HepG2 (cell line): ENCODE measurements around the gene C19orf85. TPM values are rescaled to one million over a fixed set of nuclear protein-coding genes. Genes with fewer than 3 reads are reported as not detected.

Experiments used
- ATF7 ChIP-seq, 2 experiments: fragments of 450-650 bp in 1 of 2; sonication (generic) in 1 of 2; formaldehyde crosslinking in 1 of 2; IDR thresholded peaks; 2 replicates each; pipeline versions ENCODE4 v1.4.0 to v1.6.1; 2016 to 2020; ENCODE audit warnings: antibody characterized with exemption in 1 of 2, mild to moderate bottlenecking in 1 of 2, missing genetic modification reagents in 1 of 2
- GABPA ChIP-seq, 2 experiments: IDR thresholded peaks; 2 replicates each; pipeline ENCODE4 v1.6.1; 2011 to 2016; ENCODE audit warnings: low read depth in 2 of 2, low read length in 1 of 2, missing biosample characterization in 1 of 2, missing genetic modification characterization in 1 of 2
- GTF3A ChIP-seq: sonication (generic); formaldehyde crosslinking; conservative IDR thresholded peaks from 2 replicates; pipeline ENCODE4 v1.4.0; 2020; ENCODE audit warnings: mild to moderate bottlenecking, missing genetic modification reagents
- HNRNPK ChIP-seq: fragments of 200-400 bp; formaldehyde crosslinking; IDR thresholded peaks from 2 replicates; pipeline ENCODE4 v1.6.1; 2018; ENCODE audit warnings: low read length, low read depth, moderate library complexity, mild to moderate bottlenecking; ENCODE audit not compliant: poor library complexity, severe bottlenecking
- HOXA3 ChIP-seq: sonication (generic); formaldehyde crosslinking; IDR thresholded peaks from 2 replicates; pipeline ENCODE4 v1.5.0; 2020; ENCODE audit warnings: missing genetic modification reagents
- ISL2 ChIP-seq: sonication (generic); formaldehyde crosslinking; IDR thresholded peaks from 2 replicates; pipeline ENCODE4 v1.5.0; 2020; ENCODE audit warnings: missing genetic modification reagents
- JUND ChIP-seq: sonication (generic); formaldehyde crosslinking; IDR thresholded peaks from 2 replicates; pipeline ENCODE4 v1.8.0; 2022; ENCODE audit warnings: mild to moderate bottlenecking, missing genetic modification reagents
- KAT2B ChIP-seq: fragments of 150-350 bp; IDR thresholded peaks from 2 replicates; pipeline ENCODE4 v1.6.1; 2014; ENCODE audit warnings: low read depth, low read length, borderline replicate concordance
- KLF9 ChIP-seq: IDR thresholded peaks from 2 replicates; pipeline ENCODE4 v1.6.1; 2016; ENCODE audit warnings: low read depth
- KMT2B ChIP-seq: IDR thresholded peaks from 2 replicates; pipeline ENCODE4 v1.6.1; 2016; ENCODE audit warnings: missing genetic modification reagents, missing compliant biosample characterization
- MTA1 ChIP-seq: sonication (generic); formaldehyde crosslinking; IDR thresholded peaks from 2 replicates; pipeline ENCODE4 v1.4.0; 2020; ENCODE audit warnings: missing genetic modification reagents, mild to moderate bottlenecking, borderline replicate concordance
- NR2F6 ChIP-seq, 2 experiments: IDR thresholded peaks; 2 replicates each; pipeline ENCODE4 v1.6.1; 2016; ENCODE audit warnings: antibody characterized with exemption in 1 of 2, mild to moderate bottlenecking in 1 of 2
- POLR2A ChIP-seq, 2 experiments: IDR thresholded peaks; 2 replicates each; pipeline ENCODE4 v1.6.1; 2011; ENCODE audit warnings: low read depth in 2 of 2, low read length in 2 of 2, mild to moderate bottlenecking in 1 of 2, moderate library complexity in 1 of 2; ENCODE audit not compliant: insufficient read depth in 1 of 2
- POLR2AphosphoS5 ChIP-seq: IDR thresholded peaks from 2 replicates; pipeline ENCODE4 v1.6.1; 2012; ENCODE audit warnings: low read depth, low read length
- RBFOX2 ChIP-seq: fragments of 200-400 bp; formaldehyde crosslinking; IDR thresholded peaks from 2 replicates; pipeline ENCODE4 v1.6.1; 2017; ENCODE audit warnings: low read depth, mild to moderate bottlenecking, low read length
- RBM39 ChIP-seq: fragments of 200-400 bp; formaldehyde crosslinking; IDR thresholded peaks from one replicate; pipeline ENCODE4 v1.6.1; 2018; ENCODE audit warnings: antibody characterized with exemption, mild to moderate bottlenecking, low read depth, low read length; ENCODE audit not compliant: poor library complexity, severe bottlenecking
- TEAD2 ChIP-seq: sonication (generic); formaldehyde crosslinking; IDR thresholded peaks from 2 replicates; pipeline ENCODE4 v1.9.0; 2021; ENCODE audit warnings: missing genetic modification reagents
- ZNF331 ChIP-seq: sonication (generic); formaldehyde crosslinking; IDR thresholded peaks from 2 replicates; pipeline ENCODE4 v1.4.0; 2020; ENCODE audit warnings: missing genetic modification reagents
- polyA plus RNA-seq, 8 experiments: library from polyadenylated mRNA; depleted of rRNA in 3 of 8; stranded (reverse) in 7 of 8; unstranded in 1 of 8; fragments of >200 nt; fragmentation: Illumina TruSeq in 4 of 8; extraction: Trizol in 4 of 8; gene quantifications; 2 replicates each; pipeline versions ENCODE4 v1.2.1 to v1.2.3, GENCODE V29; 2011 to 2016; ENCODE audit warnings: low read depth in 4 of 8, missing spikeins in 1 of 8, mixed read lengths in 1 of 8; ENCODE audit not compliant: insufficient read depth in 1 of 8
- total RNA-seq, 5 experiments: library from RNA; depleted of rRNA; stranded (reverse); fragments of >200 nt; fragmentation: Illumina TruSeq; extraction: Trizol; gene quantifications; 2 replicates each; pipeline ENCODE4 v1.2.3, GENCODE V29; 2016; ENCODE audit warnings: low read depth in 1 of 5
- TF ChIP-seq, protein P1 (sequence below): sonication (generic); formaldehyde crosslinking; IDR thresholded peaks from 2 replicates; pipeline ENCODE4 v1.5.0; 2020; ENCODE audit warnings: missing genetic modification reagents
- TF ChIP-seq, protein P2 (sequence below): IDR thresholded peaks from 2 replicates; pipeline ENCODE4 v1.6.1; 2016; ENCODE audit warnings: missing compliant biosample characterization, missing genetic modification reagents, borderline replicate concordance
- TF ChIP-seq, protein P3 (sequence below): sonication (generic); formaldehyde crosslinking; IDR thresholded peaks from 2 replicates; pipeline ENCODE4 v1.5.0; 2020; ENCODE audit warnings: missing genetic modification reagents
- TF ChIP-seq, protein P4 (sequence below): sonication (generic); formaldehyde crosslinking; IDR thresholded peaks from 2 replicates; pipeline ENCODE4 v1.4.0; 2020; ENCODE audit warnings: missing genetic modification reagents
- TF ChIP-seq, protein P5 (sequence below): sonication (generic); formaldehyde crosslinking; conservative IDR thresholded peaks from 2 replicates; pipeline ENCODE4 v1.4.0; 2020; ENCODE audit warnings: missing genetic modification reagents

The C19orf85 gene
- total and polyA plus RNA-seq, 2 of the 13 experiments (the other 11 are each of a cell fraction or from before 2014, with no cell fraction given): not detected

DNA sequence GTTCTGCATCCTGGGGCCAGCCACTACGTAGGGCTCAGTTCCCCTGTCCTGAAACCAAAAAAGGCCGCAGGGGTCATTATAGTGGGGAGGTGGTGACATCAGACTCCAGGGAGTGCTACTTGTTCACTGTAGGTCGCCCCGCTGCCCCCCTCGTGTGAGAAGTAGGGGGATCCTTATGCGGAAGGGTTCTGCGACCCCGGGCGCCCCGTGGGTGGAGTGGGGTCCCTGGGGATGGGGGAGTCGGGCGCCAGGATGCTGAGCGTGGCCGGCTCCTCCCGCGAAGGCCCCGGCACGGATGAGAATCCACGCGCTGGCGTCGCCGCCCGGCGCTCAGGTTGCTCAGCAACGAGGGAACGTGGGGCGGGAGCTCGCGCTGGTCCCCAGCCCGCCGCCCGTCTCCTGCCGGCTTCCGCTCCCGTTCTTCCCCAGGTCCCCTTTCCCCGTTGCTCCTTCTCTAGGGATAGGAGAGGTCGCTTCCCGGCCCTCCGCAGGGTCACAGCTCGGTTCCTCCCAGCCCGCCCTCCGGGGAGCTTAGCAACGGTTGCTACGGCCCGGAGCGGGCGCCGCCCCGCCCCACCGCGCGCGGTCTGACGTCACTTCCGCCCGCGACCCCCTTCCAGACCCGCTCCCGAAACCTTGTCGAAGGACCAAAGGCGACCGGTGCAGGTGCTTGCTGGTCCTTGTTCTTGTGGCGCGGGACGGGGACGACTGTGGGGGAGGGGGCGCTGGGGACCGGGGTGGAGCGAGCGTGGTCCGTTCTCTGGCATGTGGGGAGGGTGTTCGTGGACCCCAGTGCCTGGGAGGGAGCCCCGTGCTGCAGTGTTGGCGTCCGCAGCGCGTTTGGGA lies 20.3 kb upstream of the C19orf85 start, which contains the start of gene NAT14 (continued):
- peak in 1 of 2 experiments; percentile 57; a peak in 2 of 4 replicates for TF ChIP-seq POLR2A (IDR thresholded peaks at IDR 0.05; ENCODE audit: insufficient read depth in 1 of 2, low read depth in 2 of 2, low read length in 2 of 2)
- TF ChIP-seq ZNF331 (CRISPR knock-in tag): 0 out of 2 replicates have a peak, but pooled peaks have one; percentile 22
- TF ChIP-seq JUND (CRISPR knock-in tag): 0 out of 2 replicates have a peak, but pooled peaks have one; percentile 25
- TF ChIP-seq, protein P1, sequence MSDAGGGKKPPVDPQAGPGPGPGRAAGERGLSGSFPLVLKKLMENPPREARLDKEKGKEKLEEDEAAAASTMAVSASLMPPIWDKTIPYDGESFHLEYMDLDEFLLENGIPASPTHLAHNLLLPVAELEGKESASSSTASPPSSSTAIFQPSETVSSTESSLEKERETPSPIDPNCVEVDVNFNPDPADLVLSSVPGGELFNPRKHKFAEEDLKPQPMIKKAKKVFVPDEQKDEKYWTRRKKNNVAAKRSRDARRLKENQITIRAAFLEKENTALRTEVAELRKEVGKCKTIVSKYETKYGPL (CRISPR knock-in tag): no peak
- peak; percentile 62 for TF ChIP-seq RBFOX2
- no peak for TF ChIP-seq TEAD2
- TF ChIP-seq ISL2 (CRISPR knock-in tag): 0 out of 2 replicates have a peak, but pooled peaks have one; percentile 16
- peak; percentile 42 for TF ChIP-seq RBM39
- TF ChIP-seq, protein P2, sequence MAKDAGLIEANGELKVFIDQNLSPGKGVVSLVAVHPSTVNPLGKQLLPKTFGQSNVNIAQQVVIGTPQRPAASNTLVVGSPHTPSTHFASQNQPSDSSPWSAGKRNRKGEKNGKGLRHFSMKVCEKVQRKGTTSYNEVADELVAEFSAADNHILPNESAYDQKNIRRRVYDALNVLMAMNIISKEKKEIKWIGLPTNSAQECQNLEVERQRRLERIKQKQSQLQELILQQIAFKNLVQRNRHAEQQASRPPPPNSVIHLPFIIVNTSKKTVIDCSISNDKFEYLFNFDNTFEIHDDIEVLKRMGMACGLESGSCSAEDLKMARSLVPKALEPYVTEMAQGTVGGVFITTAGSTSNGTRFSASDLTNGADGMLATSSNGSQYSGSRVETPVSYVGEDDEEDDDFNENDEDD (CRISPR knock-in tag): peak; percentile 33; the same call in 1 of the 2 replicates
- TF ChIP-seq HOXA3 (CRISPR knock-in tag): peak; percentile 87
- no peak for TF ChIP-seq NR2F6 (IDR thresholded peaks at IDR 0.05)
- TF ChIP-seq NR2F6 (CRISPR knock-in tag; IDR thresholded peaks at IDR 0.05): no peak
- TF ChIP-seq, protein P3, sequence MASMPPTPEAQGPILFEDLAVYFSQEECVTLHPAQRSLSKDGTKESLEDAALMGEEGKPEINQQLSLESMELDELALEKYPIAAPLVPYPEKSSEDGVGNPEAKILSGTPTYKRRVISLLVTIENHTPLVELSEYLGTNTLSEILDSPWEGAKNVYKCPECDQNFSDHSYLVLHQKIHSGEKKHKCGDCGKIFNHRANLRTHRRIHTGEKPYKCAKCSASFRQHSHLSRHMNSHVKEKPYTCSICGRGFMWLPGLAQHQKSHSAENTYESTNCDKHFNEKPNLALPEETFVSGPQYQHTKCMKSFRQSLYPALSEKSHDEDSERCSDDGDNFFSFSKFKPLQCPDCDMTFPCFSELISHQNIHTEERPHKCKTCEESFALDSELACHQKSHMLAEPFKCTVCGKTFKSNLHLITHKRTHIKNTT: no peak
- TF ChIP-seq GABPA (IDR thresholded peaks at IDR 0.05; ENCODE audit: low read depth, low read length): peak; percentile 71
- TF ChIP-seq GABPA (CRISPR knock-in tag; IDR thresholded peaks at IDR 0.05; ENCODE audit: low read depth): peak; percentile 85
- peak; percentile 61 for TF ChIP-seq ATF7 (IDR thresholded peaks at IDR 0.05)
- TF ChIP-seq ATF7 (CRISPR knock-in tag; IDR thresholded peaks at IDR 0.05): peak; percentile 67; the same call in 1 of the 2 replicates
- peak; percentile 30 for TF ChIP-seq HNRNPK
- TF ChIP-seq, protein P4, sequence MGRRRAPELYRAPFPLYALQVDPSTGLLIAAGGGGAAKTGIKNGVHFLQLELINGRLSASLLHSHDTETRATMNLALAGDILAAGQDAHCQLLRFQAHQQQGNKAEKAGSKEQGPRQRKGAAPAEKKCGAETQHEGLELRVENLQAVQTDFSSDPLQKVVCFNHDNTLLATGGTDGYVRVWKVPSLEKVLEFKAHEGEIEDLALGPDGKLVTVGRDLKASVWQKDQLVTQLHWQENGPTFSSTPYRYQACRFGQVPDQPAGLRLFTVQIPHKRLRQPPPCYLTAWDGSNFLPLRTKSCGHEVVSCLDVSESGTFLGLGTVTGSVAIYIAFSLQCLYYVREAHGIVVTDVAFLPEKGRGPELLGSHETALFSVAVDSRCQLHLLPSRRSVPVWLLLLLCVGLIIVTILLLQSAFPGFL: no peak
- no peak for TF ChIP-seq KLF9 (CRISPR knock-in tag)
- 0 out of 2 replicates have a peak, but pooled peaks have one; percentile 35 for TF ChIP-seq KMT2B (CRISPR knock-in tag)
- TF ChIP-seq GTF3A (CRISPR knock-in tag): no peak
- TF ChIP-seq POLR2AphosphoS5: peak; percentile 49
- TF ChIP-seq KAT2B: no peak
- TF ChIP-seq, protein P5, sequence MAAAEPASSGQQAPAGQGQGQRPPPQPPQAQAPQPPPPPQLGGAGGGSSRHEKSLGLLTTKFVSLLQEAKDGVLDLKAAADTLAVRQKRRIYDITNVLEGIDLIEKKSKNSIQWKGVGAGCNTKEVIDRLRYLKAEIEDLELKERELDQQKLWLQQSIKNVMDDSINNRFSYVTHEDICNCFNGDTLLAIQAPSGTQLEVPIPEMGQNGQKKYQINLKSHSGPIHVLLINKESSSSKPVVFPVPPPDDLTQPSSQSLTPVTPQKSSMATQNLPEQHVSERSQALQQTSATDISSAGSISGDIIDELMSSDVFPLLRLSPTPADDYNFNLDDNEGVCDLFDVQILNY (CRISPR knock-in tag): 0 out of 2 replicates have a peak, but pooled peaks have one; percentile 37
- TF ChIP-seq MTA1 (CRISPR knock-in tag): 0 out of 2 replicates have a peak, but pooled peaks have one; percentile 51
